ENCODE measurements around the gene IFFO2. TPM values are rescaled to one million over a fixed set of nuclear protein-coding genes. Genes with fewer than 3 reads are reported as not detected.

The IFFO2 gene
- total and polyA plus RNA-seq, 2 of the 13 experiments (the other 11 are each of a cell fraction or from before 2014, with no cell fraction given): 7.3 to 16.7 TPM

GRCh38 chr1:18948913-18949685, 7.4 kb downstream of the IFFO2 start:
- no TSS peak for BruUV-seq (replicated peaks)
- Histone ChIP-seq H3K4me3 (replicated peaks in 1 of 3; ENCODE audit: insufficient read depth in 1 of 3, low read depth in 2 of 3, low read length in 3 of 3) (peak overlapping the region; percentile 53 to 75 (median 73)), H3K9me3 (ENCODE audit: low read length) (no peaks in the 10 kb centered on the region), H3K79me2 (ENCODE audit: insufficient read depth, low read length) (peaks cover 86% of the 10 kb centered on the region), H3K4me2 (ENCODE audit: low read depth, low read length) (peak overlapping the region; percentile 98), H3K27me3 (ENCODE audit: control insufficient read depth in 1 of 2, insufficient read depth in 2 of 2, low read length in 2 of 2) (no peaks in the 10 kb centered on the region), H2AFZ (ENCODE audit: low read length) (no peak overlapping the region), H3K4me1 (ENCODE audit: insufficient read depth, low read length) (peaks cover 90% of the 10 kb centered on the region), H3K9ac (ENCODE audit: insufficient read depth, low read depth, low read length) (peak overlapping the region; percentile 71), H4K20me1 (ENCODE audit: insufficient read depth, low read length) (peaks cover 6% of the 10 kb centered on the region; the same call in 1 of the 2 replicates), H3K27ac (ENCODE audit: extremely low read length, insufficient read depth, low read length) (peak overlapping the region; percentile 93), H3K36me3 (replicated peaks in 1 of 2; ENCODE audit: control insufficient read depth in 1 of 2, insufficient read depth in 2 of 2, low read length in 2 of 2) (no peaks in the 10 kb centered on the region)
- peak; percentile 97 for FAIRE-seq
- DNase-seq (ENCODE audit: low spot score): peak; percentile 93
- WGBS (ENCODE audit: low lambda C conversion rate): 5% methylated on average over 11 of the region's 23 CpGs
- intact Hi-C loops (cut with micrococcal nuclease; ENCODE audit: unreplicated experiment): no loop called here
- POLR2A ChIA-PET: interaction anchor here (0.7 to 2.6 kb wide), 13 partner anchors 8 to 139 kb away, joined by 3 to 16 read pairs (median 5); partner anchors contain the start of gene IFFO2
- CTCF ChIA-PET (ENCODE audit: low intra/inter-chr PET ratio, low total read pairs): interaction anchor here (3.0 kb wide), 1 partner anchor 36 kb away, joined by 14 read pairs; no protein-coding TSS in a partner anchor
- ATAC-seq: peak; percentile 94
- in situ Hi-C loops (cut with HindIII; ENCODE audit: extremely low pct_ligation_motif_present, low pct_unique_long_range_greater_than_20kb): loop anchor here (5.0 kb wide), 1 partner anchor 42 kb away; no protein-coding TSS in a partner anchor
- TF ChIP-seq REL (CRISPR knock-in tag; conservative IDR thresholded peaks at IDR 0.05): 0 out of 2 replicates have a peak, but pooled peaks have one; percentile 86
- peak; percentile 70; the same call in 1 of the 2 replicates for TF ChIP-seq ZNF275 (CRISPR knock-in tag; IDR thresholded peaks at IDR 0.05; ENCODE audit: borderline replicate concordance)
- 0 out of 2 replicates have a peak, but pooled peaks have one; percentile 25 for TF ChIP-seq ZFAT (CRISPR knock-in tag; conservative IDR thresholded peaks at IDR 0.05)
- TF ChIP-seq BRCA1 (CRISPR knock-in tag; IDR thresholded peaks at IDR 0.05): peak; percentile 86; the same call in 1 of the 2 replicates
- TF ChIP-seq ZNF605 (CRISPR knock-in tag; IDR thresholded peaks at IDR 0.05): peak; percentile 69
- peak; percentile 100 for TF ChIP-seq POGK (CRISPR knock-in tag; conservative IDR thresholded peaks at IDR 0.05)
- peak; percentile 81; the same call in 1 of the 2 replicates for TF ChIP-seq ZNF235 (CRISPR knock-in tag; IDR thresholded peaks at IDR 0.05; ENCODE audit: borderline replicate concordance)
- no peak for TF ChIP-seq ATF7 (IDR thresholded peaks at IDR 0.05)
- TF ChIP-seq ATF7 (CRISPR knock-in tag; IDR thresholded peaks at IDR 0.05): peak; percentile 22; the same call in 1 of the 2 replicates
- peak; percentile 38; the same call in 1 of the 2 replicates for TF ChIP-seq TCF7 (IDR thresholded peaks at IDR 0.05; ENCODE audit: low read depth)
- no peak; the same call in 1 of the 2 replicates for TF ChIP-seq ZNF335 (CRISPR knock-in tag; IDR thresholded peaks at IDR 0.05)
- TF ChIP-seq, protein P1, sequence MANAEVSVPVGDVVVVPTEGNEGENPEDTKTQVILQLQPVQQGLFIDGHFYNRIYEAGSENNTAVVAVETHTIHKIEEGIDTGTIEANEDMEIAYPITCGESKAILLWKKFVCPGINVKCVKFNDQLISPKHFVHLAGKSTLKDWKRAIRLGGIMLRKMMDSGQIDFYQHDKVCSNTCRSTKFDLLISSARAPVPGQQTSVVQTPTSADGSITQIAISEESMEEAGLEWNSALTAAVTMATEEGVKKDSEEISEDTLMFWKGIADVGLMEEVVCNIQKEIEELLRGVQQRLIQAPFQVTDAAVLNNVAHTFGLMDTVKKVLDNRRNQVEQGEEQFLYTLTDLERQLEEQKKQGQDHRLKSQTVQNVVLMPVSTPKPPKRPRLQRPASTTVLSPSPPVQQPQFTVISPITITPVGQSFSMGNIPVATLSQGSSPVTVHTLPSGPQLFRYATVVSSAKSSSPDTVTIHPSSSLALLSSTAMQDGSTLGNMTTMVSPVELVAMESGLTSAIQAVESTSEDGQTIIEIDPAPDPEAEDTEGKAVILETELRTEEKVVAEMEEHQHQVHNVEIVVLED (CRISPR knock-in tag; IDR thresholded peaks at IDR 0.05; ENCODE audit: borderline replicate concordance): peak; percentile 59; the same call in 1 of the 2 replicates
- TF ChIP-seq ZNF253 (CRISPR knock-in tag; IDR thresholded peaks at IDR 0.05; ENCODE audit: borderline replicate concordance): no peak
- TF ChIP-seq, protein P2, sequence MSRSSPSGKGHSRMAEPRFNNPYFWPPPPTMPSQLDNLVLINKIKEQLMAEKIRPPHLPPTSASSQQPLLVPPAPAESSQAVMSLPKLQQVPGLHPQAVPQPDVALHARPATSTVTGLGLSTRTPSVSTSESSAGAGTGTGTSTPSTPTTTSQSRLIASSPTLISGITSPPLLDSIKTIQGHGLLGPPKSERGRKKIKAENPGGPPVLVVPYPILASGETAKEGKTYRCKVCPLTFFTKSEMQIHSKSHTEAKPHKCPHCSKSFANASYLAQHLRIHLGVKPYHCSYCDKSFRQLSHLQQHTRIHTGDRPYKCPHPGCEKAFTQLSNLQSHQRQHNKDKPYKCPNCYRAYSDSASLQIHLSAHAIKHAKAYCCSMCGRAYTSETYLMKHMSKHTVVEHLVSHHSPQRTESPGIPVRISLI (CRISPR knock-in tag; IDR thresholded peaks at IDR 0.05; ENCODE audit: borderline replicate concordance): no peak
- peak; percentile 31; the same call in 1 of the 2 replicates for TF ChIP-seq SP4 (CRISPR knock-in tag; IDR thresholded peaks at IDR 0.05)
- no peak for TF ChIP-seq SYNCRIP (IDR thresholded peaks at IDR 0.05; ENCODE audit: insufficient read depth, low read depth, low read length)
- TF ChIP-seq SIX4 (CRISPR knock-in tag; IDR thresholded peaks at IDR 0.05): peak; percentile 26
